Erythroblast (primary cell): Measurements from ENCODE around the gene VWCE.

Experiments used
- GATA1 ChIP-seq: IDR thresholded peaks from 2 replicates; pipeline ENCODE4 v1.6.1; 2011; ENCODE audit warnings: low read depth, mild to moderate bottlenecking, control low read depth, low read length, moderate library complexity
- POLR2A ChIP-seq: IDR thresholded peaks from 2 replicates; pipeline ENCODE4 v1.6.1; 2011; ENCODE audit warnings: mild to moderate bottlenecking, low read length

DNA sequence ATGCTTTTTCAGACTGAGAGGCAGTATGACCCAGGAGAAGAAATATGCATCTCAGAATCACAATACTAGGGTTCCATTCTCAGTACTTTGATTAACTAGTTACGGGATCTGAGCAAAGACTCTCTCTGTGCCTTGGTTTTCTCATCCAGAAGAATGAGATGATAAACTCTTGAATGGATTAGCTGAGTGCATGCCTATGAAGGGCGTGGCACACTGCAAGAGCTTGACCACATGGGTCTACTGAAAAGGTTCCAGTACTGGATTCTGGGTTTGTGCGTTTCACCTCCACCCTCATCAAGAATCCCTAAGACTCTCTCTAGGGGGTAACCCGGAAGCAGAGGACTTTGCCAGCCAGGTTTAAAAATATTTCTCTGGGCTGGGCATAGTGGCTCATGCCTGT is 28.5 kb downstream of the VWCE start:
- TF ChIP-seq POLR2A (no peak), GATA1 (no peak)
